Tibial artery (tissue), 4 donors: ENCODE measurements around the gene IRF3.

Experiments used
- DNase-seq, 2 donors: peaks; one replicate each; pipeline ENCODE4 v3.0.0-alpha.2; 2019
- H3K27ac ChIP-seq, 2 donors: fragments of 200-600 bp; sonication (generic) in 1 of 2; 1 replicate in 1 of 2; 2 replicates in 1 of 2; pipeline ENCODE4 v1.5.1; 2018 to 2019; ENCODE audit warnings: mild to moderate bottlenecking in 1 of 2
- H3K27me3 ChIP-seq, 2 donors: fragments of 200-600 bp; sonication (generic) in 1 of 2; one replicate each; pipeline versions ENCODE4 v1.5.1 to v1.6.0; 2016 to 2019
- H3K36me3 ChIP-seq, 3 donors: fragments of 200-600 bp; sonication (generic) in 2 of 3; one replicate each; pipeline ENCODE4 v1.5.1; 2016 to 2019; ENCODE audit warnings: mild to moderate bottlenecking in 2 of 3
- H3K4me1 ChIP-seq, 4 donors: fragments of 200-600 bp; sonication (generic) in 2 of 4; 1 replicate in 3 of 4; 2 replicates in 1 of 4; pipeline ENCODE4 v1.5.1; 2016 to 2019
- H3K4me3 ChIP-seq, 2 donors: fragments of 200-600 bp; sonication (generic) in 1 of 2; 1 replicate in 1 of 2; 2 replicates in 1 of 2; pipeline ENCODE4 v1.5.1; 2018 to 2019; ENCODE audit warnings: mild to moderate bottlenecking in 2 of 2
- H3K9me3 ChIP-seq, 3 donors: fragments of 200-600 bp; sonication (generic) in 1 of 3; one replicate each; pipeline ENCODE4 v1.5.1; 2016 to 2019
- intact Hi-C: fragments of 100-400 bp; cut with DNase I; formaldehyde crosslinking; loops from one replicate; pipeline ENCODE4 v1.15.0; 2023; ENCODE audit warnings: low total_unique reads
- TF ChIP-seq, protein P1 (sequence below), 2 experiments: fragments of 200-600 bp in 1 of 2; fragments of 450-650 bp in 1 of 2; IDR thresholded peaks; one replicate each; pipeline ENCODE4 v1.5.1; 2017 to 2019; ENCODE audit warnings: antibody characterized with exemption in 2 of 2, mild to moderate bottlenecking in 1 of 2, moderate library complexity in 1 of 2

IRF3 gene

DNA sequence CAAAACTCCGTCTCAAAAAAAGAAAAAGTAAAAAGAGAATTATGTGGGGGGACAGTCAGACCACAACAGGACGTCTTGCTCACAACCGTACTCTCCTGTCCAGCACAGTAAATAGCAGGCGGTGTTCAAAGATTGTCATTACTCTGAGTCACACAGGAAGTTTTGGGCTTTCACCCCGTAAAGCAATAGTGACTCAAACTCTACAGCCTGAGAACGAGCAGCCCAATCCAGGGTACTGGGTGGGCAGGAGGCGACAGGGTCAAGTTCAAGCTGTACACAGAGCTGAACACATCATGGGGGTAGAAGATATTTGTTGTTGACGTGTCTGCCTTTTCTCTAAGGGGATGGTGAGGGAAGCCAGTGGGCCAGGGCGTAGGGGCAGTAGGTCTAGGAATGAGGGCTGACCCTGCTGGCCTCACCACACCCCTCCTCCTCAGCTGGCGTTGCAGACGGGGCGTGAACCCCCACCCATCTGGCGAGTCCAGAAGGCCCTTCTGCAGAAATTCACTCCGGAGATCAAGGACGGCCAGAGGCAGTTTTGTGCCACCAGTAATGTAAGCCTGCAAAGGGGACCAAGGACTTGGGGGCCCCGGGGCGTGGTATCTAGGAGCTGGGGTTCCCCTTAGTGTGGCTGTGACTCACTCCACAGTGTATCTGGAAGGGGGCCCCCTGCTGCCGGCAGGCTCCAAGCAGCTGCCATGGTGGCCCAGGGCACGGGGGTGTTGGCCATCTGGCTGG, 51.4 kb downstream of the IRF3 start:
- no peaks in the 10 kb centered on the region for H3K27me3 ChIP-seq
- peaks cover 23 to 91% (median 59%) of the 10 kb centered on the region in 3 donors for H3K36me3 ChIP-seq
- intact Hi-C loops, result no loop called here
- no peak for DNase-seq
- H3K27ac ChIP-seq, result no peak overlapping the region
- H3K4me3 ChIP-seq, result no peak overlapping the region
- no peaks in the 10 kb centered on the region for H3K9me3 ChIP-seq
- TF ChIP-seq, protein P1, sequence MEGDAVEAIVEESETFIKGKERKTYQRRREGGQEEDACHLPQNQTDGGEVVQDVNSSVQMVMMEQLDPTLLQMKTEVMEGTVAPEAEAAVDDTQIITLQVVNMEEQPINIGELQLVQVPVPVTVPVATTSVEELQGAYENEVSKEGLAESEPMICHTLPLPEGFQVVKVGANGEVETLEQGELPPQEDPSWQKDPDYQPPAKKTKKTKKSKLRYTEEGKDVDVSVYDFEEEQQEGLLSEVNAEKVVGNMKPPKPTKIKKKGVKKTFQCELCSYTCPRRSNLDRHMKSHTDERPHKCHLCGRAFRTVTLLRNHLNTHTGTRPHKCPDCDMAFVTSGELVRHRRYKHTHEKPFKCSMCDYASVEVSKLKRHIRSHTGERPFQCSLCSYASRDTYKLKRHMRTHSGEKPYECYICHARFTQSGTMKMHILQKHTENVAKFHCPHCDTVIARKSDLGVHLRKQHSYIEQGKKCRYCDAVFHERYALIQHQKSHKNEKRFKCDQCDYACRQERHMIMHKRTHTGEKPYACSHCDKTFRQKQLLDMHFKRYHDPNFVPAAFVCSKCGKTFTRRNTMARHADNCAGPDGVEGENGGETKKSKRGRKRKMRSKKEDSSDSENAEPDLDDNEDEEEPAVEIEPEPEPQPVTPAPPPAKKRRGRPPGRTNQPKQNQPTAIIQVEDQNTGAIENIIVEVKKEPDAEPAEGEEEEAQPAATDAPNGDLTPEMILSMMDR (IDR thresholded peaks at IDR 0.05), result no peak
- peaks cover 0 to 7% (median 0%) of the 10 kb centered on the region in 4 donors for H3K4me1 ChIP-seq

DNA sequence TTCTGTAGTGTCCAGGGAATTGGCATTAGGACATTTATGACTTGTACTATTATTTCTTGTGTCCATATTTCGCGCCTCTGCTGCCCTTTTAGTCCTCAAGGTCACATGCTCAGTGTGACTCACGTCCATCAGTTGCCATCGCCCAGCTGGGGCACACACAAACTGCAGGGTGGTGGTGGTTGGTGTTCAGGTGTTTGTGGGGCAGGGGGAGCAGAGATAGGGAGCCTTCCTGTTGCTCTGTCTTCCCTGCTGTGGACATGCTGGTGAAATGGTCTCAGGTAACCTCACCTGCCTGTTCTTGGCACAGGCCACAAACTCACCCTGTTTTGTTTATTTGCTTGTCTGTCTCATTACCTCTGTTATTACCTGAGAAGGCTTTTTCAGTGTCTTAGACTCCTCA, 52.3 kb downstream of the IRF3 start:
- no peak overlapping the region for H3K4me3 ChIP-seq
- peaks cover 0 to 7% (median 0%) of the 10 kb centered on the region in 4 donors for H3K4me1 ChIP-seq
- intact Hi-C loops, result no loop called here
- TF ChIP-seq, protein P1 (IDR thresholded peaks at IDR 0.05), result no peak
- peaks cover 26 to 91% (median 59%) of the 10 kb centered on the region in 3 donors for H3K36me3 ChIP-seq
- H3K9me3 ChIP-seq, result no peaks in the 10 kb centered on the region
- no peak for DNase-seq
- no peaks in the 10 kb centered on the region for H3K27me3 ChIP-seq
- H3K27ac ChIP-seq, result no peak overlapping the region
